H1 (cell line): ENCODE results near the gene ZNF536. TPM values are rescaled to one million over a fixed set of nuclear protein-coding genes. Genes with fewer than 3 reads are reported as not detected.

Experiments
- CTCF ChIA-PET: fragments of 300-600 bp; sonication (Branson Sonifier 250); formaldehyde crosslinking; loops from one replicate; lab custom pipeline; 2021; ENCODE audit not compliant: partially characterized antibody; lab: Charles Lee
- POLR2A ChIA-PET: fragments of 300-600 bp; sonication (Branson Sonifier 250); formaldehyde crosslinking; loops from one replicate; lab custom pipeline; 2021; ENCODE audit warnings: inconsistent platforms; ENCODE audit not compliant: partially characterized antibody; lab: Charles Lee
- DNase-seq, 2 experiments: peaks; one replicate each; pipeline versions ENCODE4 v3.0.0 to v3.0.0-alpha.2; 2010 to 2022; ENCODE audit warnings: low spot score in 2 of 2, low read depth in 1 of 2, mixed read lengths in 1 of 2
- FAIRE-seq: peaks from 2 replicates; lab custom pipeline; 2011; peaks lifted over from hg19 to GRCh38; lab: Jason Lieb, UNC
- H2AFZ ChIP-seq: 2 replicates; pipeline ENCODE4 v1.8.1; 2012; ENCODE audit warnings: low read length, inconsistent platforms
- H2AK5ac ChIP-seq: 2 replicates; pipeline ENCODE4 v1.6.1; 2013; ENCODE audit warnings: low read depth, low read length
- H2BK120ac ChIP-seq: replicated peaks from 2 replicates; pipeline ENCODE3; 2013; ENCODE audit warnings: low read depth, low read length, inconsistent platforms
- H2BK12ac ChIP-seq: 2 replicates; pipeline ENCODE4 v1.6.1; 2013; ENCODE audit warnings: low read depth, low read length
- H2BK15ac ChIP-seq: 2 replicates; pipeline ENCODE4 v1.6.1; 2013; ENCODE audit warnings: low read length
- H2BK20ac ChIP-seq: 2 replicates; pipeline ENCODE4 v1.6.1; 2013; ENCODE audit warnings: low read length
- H2BK5ac ChIP-seq: 2 replicates; pipeline ENCODE4 v1.6.1; 2013; ENCODE audit warnings: low read depth, low read length
- H3K14ac ChIP-seq: 2 replicates; pipeline ENCODE4 v1.6.1; 2013; ENCODE audit warnings: inconsistent platforms; ENCODE audit not compliant: insufficient read length
- H3K18ac ChIP-seq: 2 replicates; pipeline ENCODE4 v1.6.1; 2013; ENCODE audit warnings: low read length; ENCODE audit errors: extremely low read depth
- H3K23ac ChIP-seq: 2 replicates; pipeline ENCODE4 v1.6.1; 2013; ENCODE audit warnings: inconsistent platforms; ENCODE audit not compliant: insufficient read length
- H3K23me2 ChIP-seq: 2 replicates; pipeline ENCODE4 v1.6.1; 2013; ENCODE audit warnings: low read depth, low read length
- H3K27ac ChIP-seq: 2 replicates; pipeline ENCODE4 v1.6.1; 2011; ENCODE audit warnings: low read depth, low read length, inconsistent platforms
- H3K27me3 ChIP-seq, 4 experiments: replicated peaks in 1 of 4; 1 replicate in 1 of 4; 2 replicates in 3 of 4; pipeline versions ENCODE4 v1.6.1 to v1.8.1; 2011 to 2013; ENCODE audit warnings: low read length in 3 of 4, mild to moderate bottlenecking in 3 of 4, inconsistent platforms in 2 of 4, mixed read lengths in 2 of 4, moderate library complexity in 1 of 4; ENCODE audit not compliant: control insufficient read depth in 3 of 4, insufficient read depth in 3 of 4; ENCODE audit errors: extremely low read depth in 1 of 4
- H3K36me3 ChIP-seq, 4 experiments: 2 replicates each; pipeline versions ENCODE4 v1.6.1 to v1.8.1; 2011 to 2013; ENCODE audit warnings: mild to moderate bottlenecking in 4 of 4, low read length in 3 of 4, moderate library complexity in 2 of 4, control low read depth in 1 of 4, inconsistent platforms in 1 of 4; ENCODE audit not compliant: insufficient read depth in 4 of 4, control insufficient read depth in 2 of 4
- H3K4ac ChIP-seq: replicated peaks from 2 replicates; pipeline ENCODE3; 2013; ENCODE audit warnings: low read length, low read depth, mixed read lengths, inconsistent platforms; ENCODE audit not compliant: insufficient read length
- H3K4me1 ChIP-seq, 4 experiments: replicated peaks in 1 of 4; 1 replicate in 1 of 4; 2 replicates in 3 of 4; pipeline versions ENCODE4 v1.6.1 to v1.8.1; 2011 to 2013; ENCODE audit warnings: low read length in 3 of 4, inconsistent platforms in 2 of 4, mixed read lengths in 1 of 4; ENCODE audit not compliant: insufficient read depth in 4 of 4, control insufficient read depth in 3 of 4
- H3K4me2 ChIP-seq, 2 experiments: 2 replicates each; pipeline versions ENCODE4 v1.6.1 to v1.8.1; 2011 to 2013; ENCODE audit warnings: low read depth in 2 of 2, low read length in 2 of 2, control low read depth in 1 of 2, inconsistent platforms in 1 of 2, mild to moderate bottlenecking in 1 of 2; ENCODE audit not compliant: insufficient read depth in 1 of 2
- H3K4me3 ChIP-seq, 4 experiments: fragments of 200-600, 300-600 bp in 1 of 4; sonication (generic), shearing (Covaris generic), sonication (Bioruptor Twin) in 1 of 4; 2 replicates each; pipeline versions ENCODE4 v1.5.1 to v1.8.1; 2011 to 2016; ENCODE audit warnings: low read length in 4 of 4, low read depth in 3 of 4, control low read depth in 2 of 4, inconsistent platforms in 2 of 4, mild to moderate bottlenecking in 2 of 4, mixed read lengths in 1 of 4, moderate library complexity in 1 of 4; ENCODE audit not compliant: insufficient read depth in 2 of 4; ENCODE audit errors: extremely low read depth in 1 of 4
- H3K56ac ChIP-seq: replicated peaks from 2 replicates; pipeline ENCODE3; 2013; ENCODE audit warnings: low read depth, mild to moderate bottlenecking, mixed read lengths, low read length, inconsistent platforms; ENCODE audit not compliant: insufficient read length
- H3K79me1 ChIP-seq: 2 replicates; pipeline ENCODE4 v1.6.1; 2013; ENCODE audit warnings: low read depth, low read length, control low read depth
- H3K79me2 ChIP-seq, 2 experiments: 2 replicates each; pipeline versions ENCODE4 v1.6.1 to v1.8.1; 2012 to 2013; ENCODE audit warnings: low read length in 2 of 2, mild to moderate bottlenecking in 2 of 2, inconsistent platforms in 1 of 2; ENCODE audit not compliant: insufficient read depth in 2 of 2, control insufficient read depth in 1 of 2
- H3K9ac ChIP-seq, 4 experiments: replicated peaks in 1 of 4; 1 replicate in 1 of 4; 2 replicates in 3 of 4; pipeline versions ENCODE4 v1.6.1 to v1.8.1; 2011 to 2013; ENCODE audit warnings: low read depth in 3 of 4, low read length in 3 of 4, control low read depth in 2 of 4, mild to moderate bottlenecking in 2 of 4, moderate library complexity in 2 of 4, inconsistent platforms in 1 of 4; ENCODE audit errors: extremely low read depth in 1 of 4
- H3K9me3 ChIP-seq, 2 experiments: 2 replicates each; pipeline versions ENCODE4 v1.6.1 to v1.8.1; 2012 to 2013; ENCODE audit warnings: mild to moderate bottlenecking in 2 of 2, moderate library complexity in 2 of 2, control low read depth in 1 of 2, inconsistent platforms in 1 of 2, low read depth in 1 of 2, low read length in 1 of 2, mixed read lengths in 1 of 2; ENCODE audit not compliant: insufficient read depth in 2 of 2
- H4K20me1 ChIP-seq, 2 experiments: replicated peaks in 1 of 2; 2 replicates each; pipeline versions ENCODE3 to v1.8.1; 2011 to 2013; ENCODE audit warnings: inconsistent platforms in 2 of 2, low read length in 2 of 2, mild to moderate bottlenecking in 1 of 2; ENCODE audit not compliant: insufficient read depth in 2 of 2, control insufficient read depth in 1 of 2
- H4K5ac ChIP-seq: 2 replicates; pipeline ENCODE4 v1.6.1; 2013; ENCODE audit warnings: low read length, low read depth, mixed read lengths, inconsistent platforms; ENCODE audit not compliant: insufficient read length
- H4K8ac ChIP-seq: 2 replicates; pipeline ENCODE4 v1.8.0; 2013; ENCODE audit warnings: mild to moderate bottlenecking, moderate library complexity, low read length, inconsistent platforms; ENCODE audit not compliant: insufficient read depth; ENCODE audit errors: extremely low read depth
- H4K91ac ChIP-seq: replicated peaks from 2 replicates; pipeline ENCODE3; 2013; ENCODE audit warnings: low read length, mixed read lengths, inconsistent platforms; ENCODE audit not compliant: insufficient read length
- ATF3 ChIP-seq: IDR thresholded peaks from 2 replicates; pipeline ENCODE4 v1.6.1; 2011; ENCODE audit warnings: low read depth, mild to moderate bottlenecking, low read length; ENCODE audit not compliant: insufficient read depth
- POLR2A ChIP-seq, 2 experiments: IDR thresholded peaks; 1 replicate in 1 of 2; 2 replicates in 1 of 2; pipeline ENCODE4 v1.6.1; 2011; ENCODE audit warnings: low read depth in 2 of 2, low read length in 2 of 2, mild to moderate bottlenecking in 2 of 2; ENCODE audit errors: control extremely low read depth in 1 of 2
- RBBP5 ChIP-seq: IDR thresholded peaks from 2 replicates; pipeline ENCODE4 v1.7.1; 2012; ENCODE audit warnings: low read depth, mild to moderate bottlenecking, inconsistent platforms, low read length, moderate library complexity, borderline replicate concordance
- SAP30 ChIP-seq: fragments of 300-600 bp; sonication (generic); IDR thresholded peaks from 2 replicates; pipeline ENCODE4 v1.7.1; 2012; ENCODE audit warnings: low read length, moderate library complexity, mild to moderate bottlenecking, inconsistent platforms; ENCODE audit not compliant: insufficient read depth, insufficient replicate concordance
- WGBS, 2 experiments: shearing (Covaris generic) in 1 of 2; methylation state at CpG; one replicate each; pipeline versions ENCODE4 v1.1.6 to v1.1.7; 2013 to 2015; ENCODE audit warnings: low lambda C conversion rate in 2 of 2, mixed read lengths in 2 of 2, inconsistent platforms in 1 of 2, low coverage in 1 of 2, missing lambda C conversion rate in 1 of 2; ENCODE audit not compliant: insufficient replicate concordance in 2 of 2, insufficient coverage in 1 of 2, insufficient read length in 1 of 2; ENCODE audit errors: extremely low coverage in 1 of 2, missing lambda C conversion rate in 1 of 2; 5-methylcytosine and 5-hydroxymethylcytosine counted together
- polyA plus RNA-seq, 7 experiments: library from polyadenylated mRNA; depleted of rRNA in 3 of 7; stranded (reverse) in 5 of 7; unstranded in 2 of 7; fragments of >200 nt in 5 of 7; fragments of 200-250 nt in 2 of 7; gene quantifications; 1 replicate in 5 of 7; 2 replicates in 1 of 7; 4 replicates in 1 of 7; pipeline versions ENCODE4 v1.2.1 to v1.2.3, GENCODE V29; 2011 to 2013; ENCODE audit warnings: missing spikeins in 2 of 7, mixed read lengths in 2 of 7
- total RNA-seq: library from RNA; stranded (reverse); fragmentation: NEBNext Ultra II Directional; extraction: Animal tissue kit (Norgen Biotek cat#: 25700); gene quantifications from 2 replicates; pipeline ENCODE4 v1.2.1, GENCODE V29; 2021

ZNF536 gene
- total and polyA plus RNA-seq, 2 of the 8 experiments (the other 6 are each of a cell fraction or from before 2014, with no cell fraction given) = 0.09 to 0.11 TPM

- no peaks in the 10 kb centered on the region for H4K20me1 ChIP-seq
- no peak overlapping the region for H2BK120ac ChIP-seq
- H3K4ac ChIP-seq = no peak overlapping the region
- no peaks in the 10 kb centered on the region for H3K79me2 ChIP-seq
- no peaks in the 10 kb centered on the region for H3K4me1 ChIP-seq
- ChIA-PET CTCF (interaction anchor here (0.6 to 1.4 kb wide), 3 partner anchors 17 to 166 kb away, joined by 3 to 4 read pairs (median 3); no protein-coding TSS in a partner anchor), POLR2A (no interaction called here)
- H4K5ac ChIP-seq = no peak overlapping the region
- H3K79me1 ChIP-seq = no peaks in the 10 kb centered on the region
- H3K14ac ChIP-seq = no peak overlapping the region
- no peak overlapping the region for H3K18ac ChIP-seq
- no peak overlapping the region for H3K56ac ChIP-seq
- H3K23me2 ChIP-seq = no peaks in the 10 kb centered on the region
- H3K27me3 ChIP-seq = no peaks in the 10 kb centered on the region
- H2BK12ac ChIP-seq = no peak overlapping the region
- no peak overlapping the region for H3K23ac ChIP-seq
- H2BK20ac ChIP-seq = no peak overlapping the region
- DNase-seq (no peak), FAIRE-seq (no peak)
- H3K9ac ChIP-seq = no peak overlapping the region
- H2AFZ ChIP-seq = no peak overlapping the region
- no peaks in the 10 kb centered on the region for H3K36me3 ChIP-seq
- no peak overlapping the region for H4K91ac ChIP-seq
- H3K4me2 ChIP-seq = no peak overlapping the region
- H2AK5ac ChIP-seq = no peak overlapping the region
- H3K4me3 ChIP-seq = no peak overlapping the region
- no peak overlapping the region for H4K8ac ChIP-seq
- no peak overlapping the region for H2BK5ac ChIP-seq
- peaks cover 0 to 4% of the 10 kb centered on the region in 2 experiments; a peak in 1 of 4 replicates for H3K9me3 ChIP-seq
- no peak overlapping the region for H3K27ac ChIP-seq
- no peak for TF ChIP-seq RBBP5
- no peak for TF ChIP-seq POLR2A (IDR thresholded peaks at IDR 0.05; ENCODE audit: control extremely low read depth in 1 of 2, low read depth in 2 of 2, low read length in 2 of 2)
- TF ChIP-seq ATF3 = no peak
- TF ChIP-seq SAP30 = no peak
- no peak overlapping the region for H2BK15ac ChIP-seq
- WGBS, 2 experiments = 67% methylated on average over 1 of the region's 1 CpG; no CpG with 5 or more reads in 1 of the 2 experiments
These were observed 110.8 kb downstream of the ZNF536 start for GRCh38 chr19:30482956-30483355.
